SK-N-SH treated with all-trans-retinoic acid at 6 μM for 48 hours (cell line): Measurements from ENCODE around the gene FAM13A.
"Not testable (repeated sequence)": the region's sequence is repeated elsewhere in the genome, so short reads cannot be mapped to it uniquely, and the experiment has no call there.

Experiments used
- ATAC-seq: fragments of 200-7000 bp; cut with Tn5 transposase; 3 replicates; pipeline ENCODE4 v1.9.1; 2020; ENCODE audit warnings: mild to moderate bottlenecking, moderate library complexity
- ARNTL ChIP-seq: fragments of 450-650 bp; formaldehyde crosslinking; IDR thresholded peaks from 2 replicates; pipeline ENCODE4 v1.5.0; 2020; ENCODE audit warnings: low read depth, mild to moderate bottlenecking, moderate library complexity, borderline replicate concordance
- BACH2 ChIP-seq: fragments of 250-450 bp; sonication (Bioruptor Pico); IDR thresholded peaks from 2 replicates; pipeline ENCODE4 v1.9.0; 2021; ENCODE audit warnings: mild to moderate bottlenecking, borderline replicate concordance
- CSDC2 ChIP-seq: fragments of 250-450 bp; sonication (Bioruptor Pico); IDR thresholded peaks from 2 replicates; pipeline ENCODE4 v1.5.0; 2020; ENCODE audit warnings: mild to moderate bottlenecking, moderate library complexity
- ESRRG ChIP-seq: fragments of 250-450 bp; sonication (Bioruptor Pico); IDR thresholded peaks from 2 replicates; pipeline ENCODE4 v1.6.1; 2021; ENCODE audit warnings: mild to moderate bottlenecking
- GLIS3 ChIP-seq: fragments of 250-450 bp; sonication (Bioruptor Pico); IDR thresholded peaks from 2 replicates; pipeline ENCODE4 v1.5.0; 2020; ENCODE audit warnings: mild to moderate bottlenecking, moderate library complexity
- ISL1 ChIP-seq: fragments of 250-450 bp; sonication (Bioruptor Pico); IDR thresholded peaks from 2 replicates; pipeline ENCODE4 v2.1.2; 2022; ENCODE audit warnings: mild to moderate bottlenecking, moderate library complexity
- OSR1 ChIP-seq: fragments of 250-450 bp; sonication (Bioruptor Pico); IDR thresholded peaks from 2 replicates; pipeline ENCODE4 v1.8.0; 2022; ENCODE audit warnings: moderate library complexity, mild to moderate bottlenecking, inconsistent platforms
- PATZ1 ChIP-seq: fragments of 250-450 bp; sonication (Bioruptor Pico); IDR thresholded peaks from 2 replicates; pipeline ENCODE4 v1.8.0; 2020; ENCODE audit warnings: mild to moderate bottlenecking, moderate library complexity, borderline replicate concordance
- POU6F1 ChIP-seq: fragments of 250-450 bp; sonication (Bioruptor Pico); IDR thresholded peaks from 2 replicates; pipeline ENCODE4 v1.8.0; 2021; ENCODE audit warnings: low read depth, mild to moderate bottlenecking, moderate library complexity, borderline replicate concordance
- PPARA ChIP-seq: fragments of 250-450 bp; sonication (Bioruptor Pico); IDR thresholded peaks from 2 replicates; pipeline ENCODE4 v1.5.0; 2020; ENCODE audit warnings: mild to moderate bottlenecking, borderline replicate concordance
- RARB ChIP-seq: fragments of 250-450 bp; sonication (Bioruptor Pico); IDR thresholded peaks from 2 replicates; pipeline ENCODE4 v1.8.0; 2021; ENCODE audit warnings: mild to moderate bottlenecking, moderate library complexity
- SNAI2 ChIP-seq: fragments of 250-450 bp; sonication (Bioruptor Pico); IDR thresholded peaks from 2 replicates; pipeline ENCODE4 v1.5.0; 2020; ENCODE audit warnings: mild to moderate bottlenecking, moderate library complexity
- TSHZ2 ChIP-seq: fragments of 250-450 bp; sonication (Bioruptor Pico); IDR thresholded peaks from 2 replicates; pipeline ENCODE4 v1.5.0; 2020; ENCODE audit warnings: mild to moderate bottlenecking, moderate library complexity
- ZC3H10 ChIP-seq: fragments of 250-450 bp; sonication (Bioruptor Pico); IDR thresholded peaks from 2 replicates; pipeline ENCODE4 v1.5.1; 2021; ENCODE audit warnings: mild to moderate bottlenecking, moderate library complexity
- ZFP3 ChIP-seq: fragments of 250-450 bp; sonication (Bioruptor Pico); IDR thresholded peaks from 2 replicates; pipeline ENCODE4 v1.5.0; 2020; ENCODE audit warnings: mild to moderate bottlenecking, moderate library complexity
- ZNF565 ChIP-seq: fragments of 450-650 bp; formaldehyde crosslinking; conservative IDR thresholded peaks from 2 replicates; pipeline ENCODE4 v1.5.0; 2020; ENCODE audit warnings: low read depth, mild to moderate bottlenecking, moderate library complexity
- ZNF70 ChIP-seq: fragments of 450-650 bp; formaldehyde crosslinking; IDR thresholded peaks from 2 replicates; pipeline ENCODE4 v1.5.0; 2020; ENCODE audit warnings: mild to moderate bottlenecking, moderate library complexity
- ZNF8 ChIP-seq: fragments of 450-650 bp; formaldehyde crosslinking; IDR thresholded peaks from 2 replicates; pipeline ENCODE4 v1.5.0; 2020; ENCODE audit warnings: mild to moderate bottlenecking, moderate library complexity

The FAM13A gene

GRCh38 chr4:88995874-88996273 lies 61.1 kb downstream of the FAM13A start:
- no peak for ATAC-seq
- TF ChIP-seq ZC3H10 (CRISPR knock-in tag) (no peak), POU6F1 (CRISPR knock-in tag) (no peak), ISL1 (CRISPR knock-in tag) (no peak), ZNF565 (CRISPR knock-in tag) (no peak), ZNF8 (no peak), SNAI2 (no peak), PPARA (CRISPR knock-in tag) (no peak), ZNF70 (CRISPR knock-in tag) (no peak)
- TF ChIP-seq, all 23 proteins: peak for 0

GRCh38 chr4:88995257-88995656 lies 61.7 kb downstream of the FAM13A start:
- not testable (repeated sequence) for ATAC-seq

GRCh38 chr4:88993246-88993645 lies 63.7 kb downstream of the FAM13A start:
- ATAC-seq = no peak
- TF ChIP-seq GLIS3 (no peak), PATZ1 (CRISPR knock-in tag) (no peak)
- TF ChIP-seq, all 23 proteins: peak for 0

- no peak for ATAC-seq
- TF ChIP-seq ZNF70 (CRISPR knock-in tag) = no peak
- TF ChIP-seq CSDC2 (CRISPR knock-in tag) = no peak
- TF ChIP-seq ZNF565 (CRISPR knock-in tag) = no peak
These were observed 65.2 kb downstream of the FAM13A start for GRCh38 chr4:88991746-88992145.

- TF ChIP-seq OSR1 (CRISPR knock-in tag) = no peak
- TF ChIP-seq ESRRG (CRISPR knock-in tag) = no peak
- no peak for TF ChIP-seq RARB (CRISPR knock-in tag)
- no peak for TF ChIP-seq PATZ1 (CRISPR knock-in tag)
- TF ChIP-seq CSDC2 (CRISPR knock-in tag) = no peak
- no peak for TF ChIP-seq GLIS3
- TF ChIP-seq ZFP3 (CRISPR knock-in tag) = no peak
- no peak for TF ChIP-seq ARNTL
- TF ChIP-seq TSHZ2 = no peak
- TF ChIP-seq ZNF565 (CRISPR knock-in tag) = no peak
- TF ChIP-seq PPARA (CRISPR knock-in tag) = no peak
- no peak for TF ChIP-seq BACH2 (CRISPR knock-in tag)
- no peak for TF ChIP-seq SNAI2
- no peak for TF ChIP-seq ZNF8
- TF ChIP-seq, all 23 proteins: peak for 0
- ATAC-seq = no peak
These were observed 67.0 kb downstream of the FAM13A start for GRCh38 chr4:88989990-88990389.
